Stomach (tissue), 9 donors: ENCODE results near the gene BTBD17. TPM values are rescaled to one million over a fixed set of nuclear protein-coding genes. Genes with fewer than 3 reads are reported as not detected.

Source experiments
- DNase-seq, 2 donors: peaks; one replicate each; pipeline versions ENCODE4 v3.0.0 to v3.0.0-alpha.2; 2013 to 2019
- H3K27ac ChIP-seq, 5 donors: fragments of 200-600 bp in 4 of 5; sonication (generic) in 4 of 5; one replicate each; pipeline ENCODE4 v1.5.1; 2013 to 2019; ENCODE audit warnings: mild to moderate bottlenecking in 1 of 5, moderate library complexity in 1 of 5
- H3K27me3 ChIP-seq, 3 donors: fragments of 200-600 bp; sonication (generic); one replicate each; pipeline ENCODE4 v1.5.1; 2017 to 2019; ENCODE audit warnings: mixed run types in 1 of 3
- H3K36me3 ChIP-seq, 4 donors: fragments of 200-600 bp; sonication (generic); 1 replicate in 3 of 4; 2 replicates in 1 of 4; pipeline ENCODE4 v1.5.1; 2016 to 2019
- H3K4me1 ChIP-seq, 4 donors: fragments of 200-600 bp; sonication (generic); one replicate each; pipeline ENCODE4 v1.5.1; 2016 to 2019
- H3K4me3 ChIP-seq, 4 donors: fragments of 200-600 bp; sonication (generic) in 3 of 4; one replicate each; pipeline ENCODE4 v1.5.1; 2016 to 2019; ENCODE audit warnings: mild to moderate bottlenecking in 1 of 4
- H3K9me3 ChIP-seq, 4 donors: fragments of 200-600 bp; sonication (generic); one replicate each; pipeline ENCODE4 v1.5.1; 2016 to 2019
- CTCF ChIP-seq, 7 experiments: fragments of 450-650 bp in 4 of 7; fragments of 200-600 bp in 3 of 7; sonication (generic) in 3 of 7; IDR thresholded peaks; one replicate each; pipeline ENCODE4 v1.5.1; 2016 to 2019; ENCODE audit warnings: antibody characterized with exemption in 7 of 7, control low read depth in 2 of 7, mild to moderate bottlenecking in 1 of 7
- EP300 ChIP-seq: sonication (generic); formaldehyde crosslinking; IDR thresholded peaks from one replicate; pipeline ENCODE4 v1.6.1; 2017; ENCODE audit warnings: antibody characterized with exemption
- POLR2A ChIP-seq, 4 donors: fragments of 450-650 bp; IDR thresholded peaks; one replicate each; pipeline ENCODE4 v1.6.1; 2016; ENCODE audit warnings: antibody characterized with exemption in 4 of 4, control low read depth in 2 of 4, mild to moderate bottlenecking in 1 of 4, moderate library complexity in 1 of 4
- POLR2AphosphoS5 ChIP-seq, 3 donors: sonication (generic); formaldehyde crosslinking; IDR thresholded peaks; one replicate each; pipeline ENCODE4 v1.6.1; 2016; ENCODE audit warnings: antibody characterized with exemption in 3 of 3
- WGBS, 5 donors: extraction: QIAGEN DNeasy Blood & Tissue Kit in 3 of 5; methylation state at CpG; one replicate each; pipeline versions ENCODE4 v1.1.5 to v1.1.7; 2013 to 2018; 5-methylcytosine and 5-hydroxymethylcytosine counted together
- intact Hi-C: fragments of 100-400 bp; cut with DNase I; formaldehyde crosslinking; loops from one replicate; pipeline ENCODE4 v1.15.1; 2023; ENCODE audit warnings: low total_unique reads
- polyA plus RNA-seq, 3 donors: library from polyadenylated mRNA; stranded (reverse); fragments of 200-250 nt; gene quantifications; one replicate each; pipeline ENCODE4 v1.2.3, GENCODE V29; 2013
- total RNA-seq, 5 donors: library from RNA; depleted of rRNA; stranded (reverse); fragments of >200 nt; gene quantifications; one replicate each; pipeline versions ENCODE4 v1.1.0 to v1.2.3, GENCODE V29; 2014 to 2016
- donor health status: healthy with polysubstance abuse.
- donor health status: Bipolar disorder and iron deficiency.
- donor health status: healthy.

BTBD17 gene
- total and polyA plus RNA-seq, 8 donors = not detected

- 88 to 97% (median 88%) methylated on average over 10 to 17 of the region's 17 CpGs for WGBS, 5 donors
- intact Hi-C loops = loop anchor here (5.0 kb wide), 1 partner anchor 168 kb away; the partner anchor contains the start of gene RPL38
Observed at GRCh38 chr17:74369665-74370490, 8.2 kb upstream of the BTBD17 start.

GRCh38 chr17:74369221-74369620, 7.6 kb upstream of the BTBD17 start:
- no peaks in the 10 kb centered on the region for H3K36me3 ChIP-seq
- WGBS, 5 donors = 22 to 36% (median 25%) methylated on average over 10 of the region's 10 CpGs
- intact Hi-C loops = loop anchor here (5.0 kb wide), 1 partner anchor 167 kb away; the partner anchor contains the start of gene RPL38
- peak; percentile 44 to 64 for DNase-seq
- H3K27ac ChIP-seq = no peak overlapping the region
- no peaks in the 10 kb centered on the region for H3K9me3 ChIP-seq
- TF ChIP-seq POLR2A (IDR thresholded peaks at IDR 0.05) (no peak), POLR2AphosphoS5 (IDR thresholded peaks at IDR 0.05) (no peak), CTCF (IDR thresholded peaks at IDR 0.05) (no peak), EP300 (no peak)
- peaks cover 4 to 26% (median 19%) of the 10 kb centered on the region in 4 donors for H3K4me1 ChIP-seq
- peaks cover 0 to 37% (median 13%) of the 10 kb centered on the region in 3 donors for H3K27me3 ChIP-seq
- peak overlapping the region in 1 of 4 donors; percentile 10 for H3K4me3 ChIP-seq

More at GRCh38 chr17:74369665-74370490, 8.2 kb upstream of the BTBD17 start:
- Histone ChIP-seq H3K4me3 (no peak overlapping the region), H3K9me3 (no peaks in the 10 kb centered on the region), H3K27ac (no peak overlapping the region), H3K36me3 (no peaks in the 10 kb centered on the region), H3K4me1 (peaks cover 4 to 26% (median 19%) of the 10 kb centered on the region in 4 donors), H3K27me3 (peaks cover 0 to 40% (median 13%) of the 10 kb centered on the region in 3 donors)
- no peak for TF ChIP-seq POLR2A (IDR thresholded peaks at IDR 0.05)
- no peak for DNase-seq

- Histone ChIP-seq H3K4me3 (peak overlapping the region in 1 of 4 donors; percentile 10), H3K9me3 (no peaks in the 10 kb centered on the region), H3K36me3 (no peaks in the 10 kb centered on the region), H3K27me3 (peaks cover 0 to 39% (median 13%) of the 10 kb centered on the region in 3 donors), H3K4me1 (peaks cover under 1 to 20% (median 13%) of the 10 kb centered on the region in 4 donors), H3K27ac (no peak overlapping the region)
- intact Hi-C loops = loop anchor here (5.0 kb wide), 1 partner anchor 166 kb away; the partner anchor contains the start of gene RPL38
- no peak for TF ChIP-seq POLR2A (IDR thresholded peaks at IDR 0.05)
- peak in 5 of 7 experiments; percentile 89 to 98 (median 95) for TF ChIP-seq CTCF (IDR thresholded peaks at IDR 0.05)
- DNase-seq = peak; percentile 82 to 86
- WGBS, 5 donors = 12 to 20% (median 16%) methylated on average over 7 to 14 of the region's 14 CpGs
Observed at GRCh38 chr17:74368341-74369081, 6.8 kb upstream of the BTBD17 start.

GRCh38 chr17:74367206-74367605, 5.5 kb upstream of the BTBD17 start, which contains the start of gene GPR142:
Gene GPR142 (plus strand): TSS chr17:74367506. CDS start chr17:74369541, 2,035 bp downstream.
- Histone ChIP-seq H3K4me3 (peak within 1 kb of the TSS in 1 of 4 donors; percentile 10), H3K27me3 (peaks cover 0 to 52% (median 22%) of the 10 kb centered on the region in 3 donors), H3K36me3 (no peaks in the 10 kb centered on the region), H3K27ac (no peak within 1 kb of the TSS), H3K4me1 (peaks cover 0 to 16% (median 11%) of the 10 kb centered on the region in 4 donors), H3K9me3 (no peaks in the 10 kb centered on the region)
- no peak for DNase-seq
- TF ChIP-seq EP300 = no peak
- no peak for TF ChIP-seq POLR2A (IDR thresholded peaks at IDR 0.05)
- no peak for TF ChIP-seq POLR2AphosphoS5 (IDR thresholded peaks at IDR 0.05)
- TF ChIP-seq CTCF (IDR thresholded peaks at IDR 0.05) = no peak
- 75 to 84% (median 82%) methylated on average over 5 of the region's 5 CpGs for WGBS, 5 donors
- intact Hi-C loops = loop anchor here (5.0 kb wide), 1 partner anchor 165 kb away; the partner anchor contains the start of gene RPL38
